ENCODE results near the gene ADPRH.

ADPRH gene

DNA sequence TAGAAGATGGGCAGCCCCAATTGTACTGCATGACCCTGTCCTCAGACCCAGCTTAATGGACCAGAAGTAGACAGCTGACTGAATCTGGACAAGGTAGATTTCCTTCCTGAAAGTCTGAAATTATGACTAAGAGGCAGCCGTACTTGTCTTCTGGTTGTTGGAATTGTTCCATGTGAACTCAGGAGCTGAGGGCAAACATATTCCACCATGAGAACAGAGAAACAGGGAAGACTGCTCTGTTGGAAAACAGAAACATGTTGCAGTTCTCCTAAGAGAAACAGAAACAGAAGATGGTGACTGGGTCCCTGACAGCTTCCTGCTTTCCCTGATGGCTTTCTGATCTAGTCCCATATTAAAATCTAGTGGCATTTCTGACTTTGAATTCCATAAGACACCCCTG, 57.0 kb downstream of the ADPRH start:
- H3K27ac ChIP-seq = no peak overlapping the region
- no peak for TF ChIP-seq CTCF (IDR thresholded peaks at IDR 0.05)
- TF ChIP-seq ZFX (IDR thresholded peaks at IDR 0.05; ENCODE audit: borderline replicate concordance) = no peak

- no peak for TF ChIP-seq CTCF (IDR thresholded peaks at IDR 0.05)
- no peak for TF ChIP-seq ZFX (IDR thresholded peaks at IDR 0.05; ENCODE audit: borderline replicate concordance)
- no peak overlapping the region for H3K27ac ChIP-seq
Measured at GRCh38 chr3:119636891-119637611, 57.8 kb downstream of the ADPRH start.

GRCh38 chr3:119637679-119638477, 58.6 kb downstream of the ADPRH start:
- TF ChIP-seq CTCF (IDR thresholded peaks at IDR 0.05) (no peak), ZFX (IDR thresholded peaks at IDR 0.05; ENCODE audit: borderline replicate concordance) (no peak)
- no peak overlapping the region for H3K27ac ChIP-seq
